ENCODE results near the gene HYKK. TPM values are rescaled to one million over a fixed set of nuclear protein-coding genes. Genes with fewer than 3 reads are reported as not detected.

The HYKK gene
- 0.10 and 0.53 TPM in 2 replicates for total RNA-seq

- POLR2A ChIA-PET, result interaction anchor here (1.5 to 2.1 kb wide), 2 partner anchors 33 to 69 kb away, joined by 6 to 8 read pairs; partner anchors contain the start of genes IREB2 and PSMA4
- intact Hi-C loops (cut with micrococcal nuclease), result loop anchor here (2.0 to 10.0 kb wide), 3 partner anchors 34 to 198 kb away; partner anchors contain the start of genes IREB2 and PSMA4
- Mint-ChIP-seq H3K27ac (no peak within 1 kb of the TSS), H3K27me3 (peaks cover 13% of the 10 kb centered on the region), H3K4me3 (peak within 1 kb of the TSS; percentile 91), H3K4me1 (peaks cover 11% of the 10 kb centered on the region), H3K9me3 (no peaks in the 10 kb centered on the region), H3K36me3 (ENCODE audit: low read depth) (peaks cover 2% of the 10 kb centered on the region)
- DNase-seq (peak; percentile 53), ATAC-seq (ENCODE audit: low read depth) (peak; percentile 87)
- CTCF ChIA-PET, result no interaction called here
- no peak for TF ChIP-seq CTCF (IDR thresholded peaks at IDR 0.05)
Measured at GRCh38 chr15:78506971-78507830, at the start of gene HYKK. Gene HYKK (plus strand): TSS chr15:78507577. CDS start chr15:78513089, 5,512 bp downstream.

GRCh38 chr15:78460737-78461136, 46.6 kb upstream of the HYKK start:
- H3K27me3 Mint-ChIP-seq, result no peaks in the 10 kb centered on the region
- peaks cover 62% of the 10 kb centered on the region for H3K36me3 Mint-ChIP-seq (ENCODE audit: low read depth)
- DNase-seq (no peak), ATAC-seq (ENCODE audit: low read depth) (no peak)
- POLR2A ChIA-PET, result interaction anchor here (1.2 kb wide), 1 partner anchor 23 kb away, joined by 3 read pairs; the partner anchor contains the start of gene IREB2
- no peaks in the 10 kb centered on the region for H3K9me3 Mint-ChIP-seq
- intact Hi-C loops (cut with micrococcal nuclease), result no loop called here
- H3K27ac Mint-ChIP-seq, result no peak overlapping the region
- H3K4me1 Mint-ChIP-seq, result peaks cover 38% of the 10 kb centered on the region
- CTCF ChIA-PET, result no interaction called here
- no peak for TF ChIP-seq CTCF (IDR thresholded peaks at IDR 0.05)
- H3K4me3 Mint-ChIP-seq, result no peak overlapping the region

GRCh38 chr15:78461171-78461888, 46.0 kb upstream of the HYKK start:
- intact Hi-C loops (cut with micrococcal nuclease), result no loop called here
- Mint-ChIP-seq H3K4me3 (no peak overlapping the region), H3K27me3 (no peaks in the 10 kb centered on the region), H3K36me3 (ENCODE audit: low read depth) (peaks cover 66% of the 10 kb centered on the region), H3K9me3 (no peaks in the 10 kb centered on the region), H3K4me1 (peaks cover 33% of the 10 kb centered on the region), H3K27ac (no peak overlapping the region)
- TF ChIP-seq CTCF (IDR thresholded peaks at IDR 0.05), result no peak
- ATAC-seq (ENCODE audit: low read depth) (no peak), DNase-seq (no peak)
- CTCF ChIA-PET, result no interaction called here
- POLR2A ChIA-PET, result no interaction called here

GRCh38 chr15:78469031-78469430, 38.3 kb upstream of the HYKK start:
- Mint-ChIP-seq H3K36me3 (ENCODE audit: low read depth) (peaks cover 69% of the 10 kb centered on the region), H3K9me3 (no peaks in the 10 kb centered on the region), H3K4me3 (no peak overlapping the region), H3K4me1 (no peaks in the 10 kb centered on the region), H3K27me3 (no peaks in the 10 kb centered on the region), H3K27ac (no peak overlapping the region)
- CTCF ChIA-PET, result interaction anchor here (1.1 kb wide), 1 partner anchor 81 kb away, joined by 3 read pairs; no protein-coding TSS in a partner anchor
- POLR2A ChIA-PET, result interaction anchor here (0.6 kb wide), 2 partner anchors 94 to 270 kb away, joined by 3 read pairs; no protein-coding TSS in a partner anchor
- DNase-seq (no peak), ATAC-seq (ENCODE audit: low read depth) (no peak)
- intact Hi-C loops (cut with micrococcal nuclease), result no loop called here
- no peak for TF ChIP-seq CTCF (IDR thresholded peaks at IDR 0.05)

- DNase-seq (no peak), ATAC-seq (ENCODE audit: low read depth) (no peak)
- ChIA-PET POLR2A (no interaction called here), CTCF (no interaction called here)
- intact Hi-C loops (cut with micrococcal nuclease), result no loop called here
- TF ChIP-seq CTCF (IDR thresholded peaks at IDR 0.05), result no peak
- Mint-ChIP-seq H3K4me3 (no peak overlapping the region), H3K27ac (no peak overlapping the region), H3K27me3 (no peaks in the 10 kb centered on the region), H3K9me3 (no peaks in the 10 kb centered on the region), H3K4me1 (no peaks in the 10 kb centered on the region), H3K36me3 (ENCODE audit: low read depth) (peaks cover 61% of the 10 kb centered on the region)
Measured at GRCh38 chr15:78477295-78477694, 30.1 kb upstream of the HYKK start.
